Measurements from ENCODE around the gene DYNLT4. TPM values are rescaled to one million over a fixed set of nuclear protein-coding genes. Genes with fewer than 3 reads are reported as not detected.

DYNLT4 gene
- total RNA-seq, 1 experiment from 2014 or later, result 4.3 TPM

DNA sequence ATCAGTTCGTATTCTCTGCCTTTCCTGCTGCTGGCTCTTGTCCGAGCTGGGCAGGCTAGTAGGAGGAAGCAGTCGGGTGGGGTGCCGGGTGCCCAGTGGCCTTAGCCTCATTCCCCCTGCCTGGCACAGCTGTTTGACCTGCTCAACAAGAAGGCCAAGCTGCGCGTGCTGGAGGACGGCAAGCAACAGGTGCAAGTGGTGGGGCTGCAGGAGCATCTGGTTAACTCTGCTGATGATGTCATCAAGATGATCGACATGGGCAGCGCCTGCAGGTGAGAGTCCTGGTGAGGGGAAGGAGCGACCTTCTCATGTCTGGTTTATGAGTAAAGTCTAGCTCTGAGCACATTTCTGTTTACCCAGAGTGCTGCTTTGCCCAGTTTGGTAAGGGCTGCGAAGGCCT lies 48.1 kb downstream of the DYNLT4 start:
- intact Hi-C loops (cut with micrococcal nuclease; ENCODE audit: unreplicated experiment), result no loop called here
- POLR2A ChIA-PET (ENCODE audit: unreplicated experiment), result no interaction called here

GRCh38 chr1:44757420-44757819 lies 49.7 kb downstream of the DYNLT4 start:
- Histone ChIP-seq H4K20me1 (ENCODE audit: insufficient read depth) (no peaks in the 10 kb centered on the region), H3K9me3 (ENCODE audit: insufficient read depth, low read depth) (no peaks in the 10 kb centered on the region), H3K27ac (no peak overlapping the region), H3K27me3 (ENCODE audit: insufficient read depth, low read depth) (no peaks in the 10 kb centered on the region), H3K79me2 (ENCODE audit: low read depth) (no peaks in the 10 kb centered on the region), H3K36me3 (ENCODE audit: low read depth) (peaks cover 43% of the 10 kb centered on the region), H3F3A (ENCODE audit: insufficient read depth, low read depth) (0 out of 2 replicates have a peak, but pooled peaks cover 3% of the 10 kb centered on the region), H3K4me3 (no peak overlapping the region), H3K4me2 (no peak overlapping the region), H2AFZ (no peak overlapping the region), H3K9me2 (ENCODE audit: insufficient read depth) (no peaks in the 10 kb centered on the region), H3K4me1 (replicated peaks; ENCODE audit: insufficient read depth) (no peaks in the 10 kb centered on the region)
- ChIA-PET CTCF (no interaction called here), POLR2A (ENCODE audit: unreplicated experiment) (no interaction called here)
- intact Hi-C loops (cut with micrococcal nuclease; ENCODE audit: unreplicated experiment), result no loop called here
- TF ChIP-seq EZH2 (IDR thresholded peaks at IDR 0.05; ENCODE audit: low read depth), result no peak
- no peak for TF ChIP-seq CTCF (conservative IDR thresholded peaks at IDR 0.05)
- no peak for DNase-seq
- BruUV-seq (replicated peaks), result no TSS peak

More for the DNA sequence above, 48.1 kb downstream of the DYNLT4 start:
- no peak overlapping the region for H3K27ac ChIP-seq
- H3K9me3 ChIP-seq (ENCODE audit: insufficient read depth, low read depth), result no peaks in the 10 kb centered on the region
- 0 out of 2 replicates have a peak, but pooled peaks cover 9% of the 10 kb centered on the region for H3F3A ChIP-seq (ENCODE audit: insufficient read depth, low read depth)
- no peak for DNase-seq
- no peaks in the 10 kb centered on the region for H4K20me1 ChIP-seq (ENCODE audit: insufficient read depth)
- TF ChIP-seq EZH2 (IDR thresholded peaks at IDR 0.05; ENCODE audit: low read depth) (no peak), CTCF (conservative IDR thresholded peaks at IDR 0.05) (no peak)
- peaks cover 30% of the 10 kb centered on the region for H3K36me3 ChIP-seq (ENCODE audit: low read depth)
- no peak overlapping the region for H2AFZ ChIP-seq
- no peaks in the 10 kb centered on the region for H3K79me2 ChIP-seq (ENCODE audit: low read depth)
- H3K27me3 ChIP-seq (ENCODE audit: insufficient read depth, low read depth), result no peaks in the 10 kb centered on the region
- CTCF ChIA-PET, result interaction anchor here (0.5 kb wide), 1 partner anchor 533 kb away, joined by 3 read pairs; no protein-coding TSS in a partner anchor
- no peak overlapping the region for H3K4me3 ChIP-seq
- no TSS peak for BruUV-seq (replicated peaks)
- H3K4me2 ChIP-seq, result no peak overlapping the region
- no peaks in the 10 kb centered on the region for H3K4me1 ChIP-seq (replicated peaks; ENCODE audit: insufficient read depth)
- no peaks in the 10 kb centered on the region for H3K9me2 ChIP-seq (ENCODE audit: insufficient read depth)

Other genes with a start within 250 kb of the DYNLT4 start
- gene TMEM53, start 132.9 kb downstream of the DYNLT4 start, total RNA-seq (2021), result 33.2 and 36.1 TPM in 2 replicates
- 16.3 and 16.9 TPM in 2 replicates for gene ARMH1, start 132.6 kb downstream of the DYNLT4 start, total RNA-seq (2021)
- not detected in 2 replicates for gene RNU5D-1, start 76.2 kb downstream of the DYNLT4 start, total RNA-seq (2021)
- gene KIF2C, start 67.5 kb downstream of the DYNLT4 start, total RNA-seq (2021), result 103 and 119 TPM in 2 replicates
- 2,059 and 2,176 TPM in 2 replicates for gene RPS8, start 31.8 kb downstream of the DYNLT4 start, total RNA-seq (2021)
- 0.70 and 1.3 TPM in 2 replicates for gene BEST4, start 19.2 kb downstream of the DYNLT4 start, total RNA-seq (2021)
- gene PLK3, start 7.0 kb downstream of the DYNLT4 start, total RNA-seq (2021), result 12.7 and 13.0 TPM in 2 replicates
- gene BTBD19, start 1.2 kb upstream of the DYNLT4 start, total RNA-seq (2021), result 6.2 and 7.3 TPM in 2 replicates
- gene PTCH2, start 35.9 kb upstream of the DYNLT4 start, total RNA-seq (2021), result 0.28 and 0.83 TPM in 2 replicates
- 27.4 and 27.9 TPM in 2 replicates for gene EIF2B3, start 179.2 kb upstream of the DYNLT4 start, total RNA-seq (2021)
- 18.6 and 21.8 TPM in 2 replicates for gene HECTD3, start 204.0 kb upstream of the DYNLT4 start, total RNA-seq (2021)
- gene UROD, start 204.9 kb upstream of the DYNLT4 start, total RNA-seq (2021), result 77.4 and 81.1 TPM in 2 replicates

Data from PC-9 (cell line).